IPS-NIHi7 (cell line): ENCODE results near the gene TPCN2.

Experiments
- DNase-seq: peaks from one replicate; pipeline ENCODE4 v3.0.0; 2012; ENCODE audit warnings: mixed read lengths; ENCODE audit errors: extremely low spot score

TPCN2 gene

DNA sequence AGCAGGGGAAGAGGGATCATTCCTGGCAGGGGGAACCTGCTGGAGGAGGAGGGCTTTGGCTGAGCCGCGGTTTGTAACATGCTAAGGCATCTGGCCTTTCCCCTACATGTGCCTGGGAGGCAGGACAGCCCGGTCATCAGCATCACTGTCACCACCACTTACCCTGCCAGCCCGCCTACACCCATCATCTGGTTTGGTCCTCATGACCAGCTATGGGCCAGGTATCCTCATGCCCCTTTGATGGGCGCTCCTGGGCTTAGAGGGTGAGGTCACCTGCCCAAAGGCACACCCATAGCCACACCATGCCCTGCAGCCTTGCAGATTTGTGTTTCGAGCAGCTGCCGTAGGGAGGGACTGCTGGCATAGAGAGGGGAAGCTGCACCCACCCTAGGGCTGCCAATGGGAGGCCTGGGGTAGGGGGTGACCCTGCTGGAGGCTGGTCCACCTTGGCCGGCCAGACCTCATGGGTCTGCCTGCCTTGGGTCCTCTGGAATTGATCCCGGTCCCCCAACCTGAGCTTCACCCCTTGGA, 38.3 kb upstream of the TPCN2 start:
- no peak for DNase-seq

DNA sequence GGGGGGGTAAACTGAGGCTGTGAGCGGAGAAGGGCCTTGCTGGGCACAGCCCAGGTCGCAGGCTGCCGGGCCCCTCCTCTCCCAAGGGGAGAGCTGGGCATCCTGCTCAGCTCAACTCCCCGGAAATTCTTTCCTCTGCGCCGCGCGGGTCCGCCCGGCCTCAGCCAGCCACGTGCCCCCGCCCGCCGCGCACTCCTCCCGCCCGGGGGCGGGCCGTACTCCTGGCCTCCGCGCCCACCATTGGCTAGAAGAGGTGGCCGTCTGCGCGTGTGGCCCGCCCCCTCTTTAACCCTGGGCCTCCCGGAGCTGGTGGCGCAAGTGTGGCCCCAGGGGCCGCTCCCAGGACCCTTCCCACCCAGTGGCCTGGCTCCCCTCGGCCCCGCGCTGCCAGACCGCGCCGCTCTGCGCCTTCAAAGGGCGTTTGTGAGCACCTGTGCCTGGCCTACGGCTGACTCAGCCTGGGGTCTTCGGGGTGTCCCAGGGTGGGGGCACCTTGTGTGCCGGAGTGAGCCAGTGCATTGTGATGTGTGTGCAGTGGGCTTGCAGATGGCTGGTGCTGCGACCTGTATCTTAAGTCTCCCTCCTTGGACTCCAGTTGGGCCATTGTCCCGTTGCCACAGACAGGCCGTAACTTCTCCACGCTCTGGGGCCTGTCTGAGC, 37.6 kb upstream of the TPCN2 start:
- peak; percentile 94 for DNase-seq

DNA sequence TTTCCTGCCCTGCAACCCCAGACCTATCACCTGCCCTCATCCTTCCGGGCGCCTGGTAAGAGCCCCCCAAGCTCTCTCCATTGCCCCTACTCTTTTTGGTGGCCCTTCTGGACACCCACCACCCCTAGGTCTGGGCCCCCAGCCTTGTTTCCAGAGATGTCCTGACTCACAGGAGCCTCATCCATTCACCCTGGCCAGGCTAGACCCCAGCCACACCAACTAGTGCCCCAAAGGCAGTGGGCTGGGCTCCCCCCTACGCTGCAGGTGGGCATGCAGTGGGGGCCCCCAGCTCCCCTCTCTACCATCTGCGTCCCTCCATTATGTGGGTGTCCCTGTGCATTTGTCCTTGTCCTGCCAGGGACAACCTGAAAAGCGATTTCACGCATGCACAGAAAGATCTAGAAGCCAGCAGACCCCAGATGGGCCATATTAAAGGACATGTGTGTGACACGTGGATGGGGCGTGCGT, 37.1 kb upstream of the TPCN2 start:
- no peak for DNase-seq

DNA sequence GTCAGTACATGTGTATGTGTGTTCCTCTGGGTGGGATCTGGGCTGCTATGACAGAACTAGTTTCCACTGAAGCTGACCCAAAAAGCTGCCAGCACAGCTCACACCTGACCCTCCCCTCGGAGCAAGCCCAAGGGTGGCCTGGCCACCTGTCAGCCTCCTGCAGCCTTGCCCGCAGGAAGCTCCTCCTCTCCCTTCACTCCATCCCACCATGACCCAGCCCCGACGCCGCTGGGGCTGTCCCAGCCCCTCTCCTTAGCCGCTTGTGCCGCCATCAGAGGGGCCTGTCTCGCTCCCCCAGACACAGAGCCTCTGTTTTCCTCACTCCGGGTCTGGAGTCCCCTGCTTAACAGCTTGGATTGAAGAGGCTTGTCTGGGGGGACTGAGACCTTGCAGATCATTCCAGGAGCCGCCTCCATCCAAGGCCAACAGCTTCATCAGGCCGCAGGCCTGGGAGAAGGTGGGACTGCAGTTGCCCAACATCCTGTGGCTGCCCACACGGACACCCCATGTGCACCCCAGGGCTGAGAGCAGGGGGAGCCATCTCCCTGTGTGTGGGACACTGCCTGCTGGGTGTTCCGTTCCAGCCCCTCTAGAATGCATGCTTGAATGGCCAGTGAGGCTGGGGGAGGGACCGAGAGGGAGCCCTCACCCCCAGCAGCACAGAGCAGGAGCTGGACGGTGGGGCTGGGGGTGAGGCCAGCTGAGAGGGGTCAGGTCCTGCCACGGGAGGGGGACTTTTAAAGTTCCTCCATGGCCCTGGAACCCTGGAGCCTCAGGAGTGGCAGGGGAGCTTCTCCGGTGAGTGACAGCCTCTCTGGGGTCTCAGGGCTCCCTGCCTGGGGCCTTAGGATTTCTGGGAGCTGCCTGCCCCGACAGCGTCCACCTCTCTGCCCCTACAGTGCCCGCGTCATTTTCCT, 36.4 kb upstream of the TPCN2 start:
- DNase-seq: no peak

DNA sequence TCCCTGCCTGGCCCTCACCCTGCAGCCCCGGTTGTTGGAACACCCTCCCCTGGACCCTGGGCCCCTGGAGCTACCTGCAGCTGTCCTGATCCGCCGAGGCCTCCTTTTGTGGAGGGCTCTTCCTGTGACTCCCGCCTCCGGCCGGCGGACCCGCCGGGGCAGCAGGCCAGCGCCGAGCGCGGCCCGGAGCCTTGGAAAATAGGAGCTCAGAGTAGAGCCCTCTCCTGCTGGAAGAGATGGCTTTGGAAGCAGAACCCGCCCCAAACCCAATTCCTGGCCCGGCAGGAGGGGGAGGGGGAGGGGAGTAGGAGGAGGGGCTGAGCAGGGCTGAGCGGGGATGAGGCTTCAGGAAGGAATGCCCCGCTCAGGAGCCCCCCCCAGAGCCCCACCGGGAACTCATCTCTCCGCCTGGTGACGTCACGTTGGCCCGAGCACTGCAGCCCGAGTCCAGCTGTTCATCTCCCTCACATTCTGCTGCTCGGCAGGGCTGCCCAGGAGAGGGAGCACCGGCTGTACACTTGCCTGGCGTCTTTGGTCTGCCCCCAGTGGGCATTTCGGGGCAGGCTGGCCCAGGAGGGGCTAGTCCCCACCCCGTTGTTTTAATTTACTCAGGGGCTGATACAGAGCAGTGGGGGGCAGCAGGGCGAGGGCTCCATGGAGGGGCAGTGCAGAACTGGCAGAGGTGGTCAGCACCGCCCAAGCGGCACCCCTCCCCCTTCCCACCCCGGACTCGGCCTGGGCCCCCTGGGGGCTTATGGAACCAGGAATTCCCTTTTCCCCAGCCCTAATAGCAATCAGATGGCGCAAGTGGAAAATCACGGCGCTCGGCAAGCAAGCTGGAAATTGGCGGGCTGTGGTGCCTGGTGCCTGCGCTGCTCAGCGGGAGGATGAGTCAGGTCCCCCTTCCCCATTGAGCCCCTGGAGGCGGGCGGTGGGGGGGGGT, 35.5 kb upstream of the TPCN2 start, which contains the start of gene MRGPRF:
MRGPRF (minus strand) TSS at position 238 of the 943 bp plus-strand sequence. CDS start 3,345 bp downstream, outside the sequence.
- DNase-seq: peak; percentile 62

DNA sequence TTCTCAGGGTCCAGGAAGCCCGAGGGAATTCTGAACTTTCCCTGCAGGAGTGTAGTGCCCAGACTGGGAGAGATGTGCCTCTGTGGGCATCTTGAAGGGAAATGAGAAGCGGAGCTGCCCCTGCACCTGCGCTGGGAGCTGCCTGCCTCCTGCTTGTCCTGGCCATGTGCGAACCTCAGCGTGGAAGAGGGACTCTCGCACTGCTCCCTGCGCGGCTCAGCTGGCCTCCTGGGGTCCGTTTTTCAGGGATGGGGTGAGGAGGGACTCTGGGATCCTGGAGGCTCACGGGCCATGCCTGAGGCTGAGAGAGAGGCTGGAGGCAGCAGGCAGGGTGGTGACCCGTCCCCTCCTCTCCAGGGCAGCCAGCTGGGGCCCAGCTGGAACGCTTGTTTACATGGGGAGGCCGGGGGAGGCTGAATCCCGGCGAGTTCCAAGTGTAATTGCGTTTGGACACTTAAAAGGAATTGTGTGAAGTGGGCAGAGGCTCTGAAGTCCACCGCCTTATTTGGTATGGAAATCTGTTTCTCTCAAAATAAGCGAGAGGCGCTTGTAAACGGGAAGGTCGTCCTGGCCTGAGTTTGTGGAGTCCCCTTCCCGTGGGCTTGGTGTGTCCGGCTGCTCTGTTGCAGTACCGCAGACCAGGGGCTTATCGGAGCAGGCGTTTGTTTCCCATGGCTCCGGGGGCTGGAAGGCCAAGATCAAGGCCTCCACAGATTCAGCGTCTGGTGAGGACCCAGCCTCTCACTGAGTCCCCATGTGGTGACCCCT, 34.5 kb upstream of the TPCN2 start:
- peak; percentile 36 for DNase-seq

DNA sequence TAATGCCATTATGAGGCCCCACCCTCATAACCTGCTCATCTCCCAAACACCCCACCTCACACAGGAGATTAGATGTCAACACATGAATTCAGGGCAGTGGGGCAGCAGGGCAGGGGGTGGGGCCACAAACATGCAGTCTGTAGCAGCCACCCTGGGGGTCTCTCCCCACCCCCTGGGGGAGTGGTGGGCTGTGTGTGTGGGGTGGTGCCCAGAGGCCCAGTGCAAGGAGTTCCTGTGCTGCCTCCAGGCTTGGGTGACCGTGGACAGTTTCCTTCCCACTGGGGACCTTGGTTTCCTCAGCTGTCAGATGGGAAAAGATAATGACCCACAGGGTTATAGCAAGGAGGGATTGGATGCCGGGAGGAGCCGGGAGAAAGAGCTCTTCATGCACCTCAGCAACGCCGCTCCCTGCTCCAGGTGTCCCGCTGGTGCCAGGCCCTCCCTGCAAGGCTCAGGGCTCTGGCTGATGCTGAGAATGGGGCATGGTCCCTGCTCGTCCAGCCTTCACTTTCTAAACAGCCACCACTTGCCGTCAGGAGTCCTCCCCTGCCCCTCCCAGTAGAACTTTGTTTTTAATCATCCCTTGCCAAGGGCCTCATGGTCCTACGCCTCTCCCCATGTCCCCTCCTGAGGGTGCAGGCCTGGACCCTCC, 33.7 kb upstream of the TPCN2 start:
- DNase-seq: no peak

DNA sequence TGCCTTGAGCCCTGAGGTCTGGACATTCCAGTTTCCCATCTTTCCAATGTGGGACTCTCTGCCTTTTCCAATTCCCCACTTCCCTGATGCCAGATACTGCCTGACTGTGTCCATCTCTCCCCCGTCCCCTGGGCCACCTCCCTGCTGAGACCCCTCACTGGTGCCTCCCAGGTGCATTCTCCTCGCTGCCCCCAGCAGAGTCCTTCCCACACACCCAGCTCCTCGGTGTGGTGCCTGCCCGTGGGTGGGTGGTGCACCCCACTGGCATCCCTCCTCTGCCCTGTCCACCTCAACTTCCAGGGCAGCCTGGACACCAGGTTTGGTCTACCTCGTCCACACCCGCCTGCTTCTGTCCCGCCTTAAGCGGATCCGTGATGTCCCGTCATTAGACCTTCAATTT, 30.8 kb upstream of the TPCN2 start:
- DNase-seq: no peak

DNA sequence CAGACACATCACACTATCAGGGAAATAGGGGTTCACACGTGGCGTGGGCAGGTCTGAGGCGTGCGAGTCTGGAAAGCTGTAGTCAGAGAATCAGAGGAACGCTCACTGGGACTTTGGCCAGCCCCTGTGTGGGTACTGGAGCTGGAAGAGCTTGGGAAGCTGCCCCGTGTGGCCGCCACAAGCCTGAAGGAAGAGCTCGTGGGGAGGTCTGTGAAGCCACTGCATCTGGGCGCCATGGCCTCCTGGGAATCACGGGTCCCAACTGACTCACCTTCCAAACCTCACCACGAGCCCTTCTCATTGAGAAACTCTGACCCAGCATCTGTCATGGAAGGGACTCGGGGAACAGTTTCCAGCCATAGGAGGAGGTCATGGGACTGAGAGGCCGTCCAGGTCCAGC, 29.8 kb upstream of the TPCN2 start:
- no peak for DNase-seq

DNA sequence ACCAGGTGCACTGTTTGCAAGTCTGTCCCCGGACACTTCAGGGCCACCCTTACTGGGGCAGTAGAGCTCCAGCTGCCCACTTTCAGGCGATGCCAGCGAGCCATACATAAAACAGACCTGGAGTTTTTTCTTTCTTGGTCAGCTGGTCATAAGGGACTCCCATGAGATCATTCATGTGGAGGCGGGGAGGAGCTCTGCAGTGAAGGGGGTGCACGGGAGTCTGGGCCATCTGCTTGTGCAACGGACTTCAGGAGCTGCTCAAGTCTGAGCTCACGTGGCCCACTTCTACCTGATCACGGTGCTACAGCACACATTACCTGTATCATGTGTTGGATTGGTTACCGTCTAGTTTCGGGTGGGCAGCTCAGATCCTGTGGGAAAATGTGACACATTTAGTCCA, 26.5 kb upstream of the TPCN2 start:
- no peak for DNase-seq

DNA sequence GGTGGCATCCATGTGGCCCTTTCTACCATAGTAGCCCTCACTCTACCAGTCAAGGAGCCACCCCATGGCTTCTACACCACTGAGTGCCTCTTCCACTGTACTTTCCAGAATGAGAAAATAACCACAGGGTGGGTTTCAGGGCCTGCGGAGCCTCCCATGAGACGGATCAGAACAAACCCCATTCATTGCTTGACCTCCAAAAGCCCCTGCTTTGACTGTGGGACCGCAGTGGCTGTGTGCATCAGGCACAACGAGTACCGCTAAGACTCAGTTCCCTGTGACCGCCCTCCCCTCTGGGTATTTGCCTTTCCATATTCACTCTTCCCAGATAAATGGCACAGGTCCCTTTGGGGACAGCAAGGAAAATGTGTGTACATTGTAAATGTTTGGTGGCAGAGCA, 24.2 kb upstream of the TPCN2 start:
- no peak for DNase-seq

DNA sequence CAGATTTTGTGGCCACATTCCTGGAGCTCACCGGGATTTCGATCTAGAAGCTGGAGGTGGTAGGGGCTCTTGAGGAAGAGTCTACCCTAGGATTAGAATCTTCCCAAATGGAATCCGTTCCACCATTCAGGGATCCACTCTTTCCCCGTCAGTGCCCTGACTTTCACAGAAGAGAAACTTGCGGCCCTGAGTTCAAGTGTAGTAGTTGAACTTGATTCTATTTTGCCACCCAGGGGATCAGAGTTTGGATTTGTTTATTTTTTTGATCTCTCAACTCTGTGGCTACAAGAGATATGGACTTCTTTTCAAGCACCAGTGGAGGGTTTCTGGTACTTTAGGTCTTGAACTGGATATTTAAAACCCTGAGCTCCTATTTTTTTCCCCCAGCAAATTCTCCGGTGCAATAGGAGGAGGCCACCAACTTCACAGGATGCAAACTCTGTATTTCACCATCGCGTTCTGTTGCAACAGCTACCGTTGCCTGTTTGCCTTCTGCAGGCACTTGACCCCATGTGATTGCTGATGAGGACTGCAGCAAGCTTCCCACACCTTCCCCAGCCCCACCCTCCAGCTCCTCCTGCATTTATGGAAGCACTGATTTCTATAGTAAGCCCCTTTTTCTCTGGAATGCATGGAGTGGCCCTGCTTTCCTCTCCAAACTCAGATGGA, 20.9 kb upstream of the TPCN2 start:
- DNase-seq: no peak

DNA sequence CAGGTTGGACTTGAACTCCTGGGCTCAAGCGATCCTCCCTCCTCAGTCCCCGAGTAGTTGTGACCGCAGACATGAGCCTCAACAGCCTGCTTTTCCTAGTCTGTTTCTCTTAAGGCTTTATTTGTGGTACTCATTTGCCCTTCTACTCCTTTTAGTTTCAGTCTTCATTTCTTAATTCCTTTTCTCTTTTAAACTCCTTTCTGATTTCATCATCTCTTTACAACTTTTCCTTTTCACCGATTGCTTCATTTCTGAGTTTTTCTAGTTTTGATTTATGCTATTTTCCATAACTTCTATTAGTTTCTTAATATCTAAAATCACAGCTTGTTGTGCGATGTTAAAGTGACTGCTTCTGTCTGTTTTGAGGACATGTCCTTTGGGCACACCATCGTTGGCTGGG, 18.4 kb upstream of the TPCN2 start:
- no peak for DNase-seq

DNA sequence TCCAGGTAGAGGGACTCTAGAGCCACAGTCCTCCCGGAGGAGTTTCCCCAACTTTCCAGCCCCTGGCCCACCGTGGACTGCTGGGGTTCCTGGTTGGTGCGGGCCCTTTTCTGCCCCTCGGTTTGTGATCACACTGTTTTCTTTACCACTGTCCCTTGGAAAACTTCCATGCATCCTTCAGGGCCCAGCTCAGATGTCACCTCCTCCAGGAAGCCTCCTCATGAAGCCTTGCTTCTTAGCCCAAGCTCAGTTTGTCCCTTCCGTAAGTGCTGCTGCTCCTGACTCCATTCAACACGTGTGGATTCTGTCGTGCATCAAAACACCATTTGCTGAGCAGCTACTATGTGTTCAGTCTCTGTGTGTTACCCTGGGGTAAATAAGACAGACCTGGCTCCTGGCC, 15.9 kb upstream of the TPCN2 start:
- no peak for DNase-seq

DNA sequence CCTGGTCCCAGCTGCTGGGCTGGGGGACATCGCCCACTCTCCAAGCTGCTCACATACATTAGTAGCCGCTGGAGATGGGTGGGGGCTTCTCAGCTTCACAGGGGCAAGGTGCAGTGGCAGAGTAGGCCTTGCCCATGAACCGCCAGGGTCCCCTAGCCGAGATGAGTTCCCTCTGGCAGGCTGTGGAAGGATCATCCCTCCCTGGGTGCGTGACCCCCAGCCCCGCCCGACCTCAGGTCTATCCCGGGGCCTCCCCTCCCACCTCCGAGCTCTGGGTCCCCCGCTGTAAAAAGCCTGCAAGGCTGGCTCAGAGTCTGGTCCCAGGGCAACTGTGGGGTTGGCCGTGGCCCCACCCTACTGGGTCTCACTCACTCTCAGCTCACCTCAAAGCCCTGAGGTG, 15.3 kb upstream of the TPCN2 start:
- DNase-seq: no peak

DNA sequence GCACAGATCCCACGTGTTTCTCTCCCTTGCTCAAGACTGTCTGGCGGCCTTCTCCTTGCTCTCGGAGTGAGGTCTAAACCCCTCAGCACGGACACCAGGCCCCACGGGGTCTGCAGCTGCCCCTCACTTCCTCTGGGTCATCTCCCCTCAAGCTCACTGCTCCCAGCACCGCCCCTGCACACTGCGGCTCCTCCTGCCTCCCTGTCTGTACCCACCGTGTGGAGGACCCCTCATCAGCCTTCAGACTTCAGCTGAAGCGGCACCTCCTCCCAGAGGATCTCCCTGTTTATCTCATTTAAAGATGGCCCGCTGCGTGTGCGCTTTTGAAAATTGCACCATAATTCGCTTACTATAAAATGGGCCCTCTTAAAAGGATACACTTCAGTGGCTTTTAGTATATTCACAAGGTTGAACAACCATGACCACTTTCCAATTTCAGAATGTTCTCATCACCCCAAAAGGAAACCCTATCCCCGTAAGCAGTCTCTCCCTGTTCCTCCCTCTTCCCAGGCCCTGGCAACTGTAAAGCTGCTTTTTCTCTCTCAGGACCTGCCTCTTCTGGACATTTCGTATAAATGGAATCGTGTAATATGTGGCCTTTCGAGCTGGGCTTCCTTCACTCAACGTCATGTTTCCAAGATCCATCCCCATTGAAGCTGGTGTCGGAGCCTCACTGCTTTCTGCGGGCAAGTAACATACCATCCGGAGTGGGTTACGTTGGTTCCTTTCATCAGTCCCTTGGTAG, 14.4 kb upstream of the TPCN2 start:
- DNase-seq: no peak

DNA sequence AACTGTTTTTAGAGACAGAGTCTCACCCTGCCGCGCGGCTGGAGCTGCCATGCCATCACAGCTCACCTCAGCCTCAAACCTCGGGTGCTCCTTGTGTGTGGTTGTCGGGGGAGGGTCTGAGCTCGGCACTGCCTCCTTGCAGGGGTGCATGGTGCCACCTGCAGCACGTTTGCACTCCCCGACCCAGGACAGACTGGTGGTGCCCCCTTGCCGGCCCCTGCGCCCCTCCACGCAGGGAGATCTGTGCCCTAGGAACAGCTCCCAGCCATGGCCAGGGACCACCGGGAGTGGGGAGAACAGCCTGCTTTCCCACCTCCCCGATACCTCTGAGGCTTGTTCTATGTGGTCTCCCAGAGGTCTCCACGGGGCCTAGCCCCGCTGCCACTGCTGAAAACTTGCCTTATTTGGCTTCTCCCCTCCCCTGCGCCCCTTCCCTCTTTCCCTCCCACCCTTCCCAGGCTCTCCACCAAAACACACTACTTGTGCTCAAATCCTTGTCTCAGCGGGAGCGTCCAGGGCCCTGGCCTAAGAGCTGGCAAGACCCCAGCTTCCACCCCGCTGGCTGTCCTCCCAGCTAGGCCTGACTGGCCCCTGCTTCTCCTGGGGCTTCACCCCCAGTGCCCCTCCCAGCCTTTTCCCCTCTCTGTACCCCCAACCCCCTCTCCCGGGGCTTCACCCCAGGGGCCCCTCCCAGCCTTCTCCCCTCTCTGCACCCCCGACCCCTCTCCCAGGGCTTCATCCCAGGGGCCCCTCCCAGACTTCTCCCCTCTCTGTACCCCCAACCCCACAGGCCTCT, 13.4 kb upstream of the TPCN2 start:
- no peak for DNase-seq

DNA sequence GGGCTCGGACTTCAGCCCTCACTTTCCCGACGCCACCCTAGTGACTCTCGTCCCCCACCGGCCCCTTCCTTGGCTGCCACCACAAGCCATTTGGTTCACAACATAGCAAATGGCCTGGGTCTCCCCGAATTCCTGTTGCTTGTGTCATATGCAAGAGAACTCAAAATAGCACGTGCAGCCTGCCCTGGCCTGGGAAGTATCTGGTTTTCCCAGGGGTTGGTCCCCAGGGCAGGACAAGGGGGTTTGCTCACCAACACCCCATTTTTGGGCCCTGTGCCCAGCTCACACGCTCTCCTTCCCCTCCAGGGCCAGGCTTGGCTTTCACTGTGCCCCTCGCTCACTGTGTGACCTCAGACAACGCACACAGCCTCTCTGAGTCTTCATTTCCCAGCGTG, 12.8 kb upstream of the TPCN2 start:
- no peak for DNase-seq
